Mesendoderm (in vitro differentiated cells): ENCODE results near the gene POU2AF2.
"Not testable (repeated sequence)": the region's sequence is repeated elsewhere in the genome, so short reads cannot be mapped to it uniquely, and the experiment has no call there.

ENCODE experiments used
- DNase-seq: peaks from one replicate; pipeline ENCODE4 v3.0.0; 2013
- H2AK5ac ChIP-seq: 2 replicates; pipeline ENCODE4 v1.6.1; 2013; ENCODE audit warnings: low read length, inconsistent platforms
- H2BK120ac ChIP-seq: 2 replicates; pipeline ENCODE4 v1.6.1; 2013; ENCODE audit warnings: low read depth, mild to moderate bottlenecking, low read length, moderate library complexity, mixed read lengths
- H2BK15ac ChIP-seq: replicated peaks from 2 replicates; pipeline ENCODE4 v1.6.1; 2013; ENCODE audit warnings: low read depth, mild to moderate bottlenecking, moderate library complexity
- H2BK5ac ChIP-seq: 2 replicates; pipeline ENCODE4 v1.6.1; 2013; ENCODE audit warnings: low read length, inconsistent platforms
- H3K18ac ChIP-seq: 2 replicates; pipeline ENCODE4 v1.6.1; 2013; ENCODE audit warnings: mild to moderate bottlenecking, low read length, mixed read lengths
- H3K23ac ChIP-seq: one replicate; pipeline ENCODE4 v1.6.1; 2013; ENCODE audit warnings: low read length
- H3K27ac ChIP-seq: 2 replicates; pipeline ENCODE4 v1.5.1; 2013; ENCODE audit warnings: low read depth, mild to moderate bottlenecking, inconsistent platforms, low read length, moderate library complexity
- H3K27me3 ChIP-seq: 2 replicates; pipeline ENCODE4 v1.6.1; 2013; ENCODE audit warnings: low read length, control low read depth, mild to moderate bottlenecking, inconsistent platforms; ENCODE audit not compliant: insufficient read depth, poor library complexity
- H3K36me3 ChIP-seq: 2 replicates; pipeline ENCODE4 v1.6.1; 2013; ENCODE audit warnings: low read length, inconsistent platforms; ENCODE audit not compliant: control insufficient read depth, insufficient read depth
- H3K4ac ChIP-seq: one replicate; pipeline ENCODE4 v1.6.1; 2013; ENCODE audit warnings: low read depth, mild to moderate bottlenecking, low read length, moderate library complexity
- H3K4me1 ChIP-seq: 2 replicates; pipeline ENCODE4 v1.6.1; 2013; ENCODE audit warnings: low read depth, low read length, inconsistent platforms; ENCODE audit not compliant: control insufficient read depth
- H3K4me2 ChIP-seq: 2 replicates; pipeline ENCODE4 v1.6.1; 2013; ENCODE audit warnings: low read length
- H3K4me3 ChIP-seq: 2 replicates; pipeline ENCODE4 v1.5.1; 2013; ENCODE audit warnings: mild to moderate bottlenecking, low read length
- H3K56ac ChIP-seq: one replicate; pipeline ENCODE4 v1.6.1; 2013; ENCODE audit warnings: low read length
- H3K79me1 ChIP-seq: 2 replicates; pipeline ENCODE4 v1.6.1; 2013; ENCODE audit warnings: low read length, inconsistent platforms
- H3K79me2 ChIP-seq: 2 replicates; pipeline ENCODE4 v1.6.1; 2013; ENCODE audit warnings: mild to moderate bottlenecking, low read length; ENCODE audit not compliant: control insufficient read depth, insufficient read depth
- H3K9ac ChIP-seq: 2 replicates; pipeline ENCODE4 v1.6.1; 2013; ENCODE audit warnings: low read length, inconsistent platforms
- H4K5ac ChIP-seq: one replicate; pipeline ENCODE4 v1.6.1; 2013; ENCODE audit warnings: low read length
- H4K8ac ChIP-seq: one replicate; pipeline ENCODE4 v1.6.1; 2013; ENCODE audit warnings: low read depth, mild to moderate bottlenecking, control low read depth, low read length, moderate library complexity
- WGBS: extraction: QIAGEN DNeasy Blood & Tissue Kit; methylation state at CpG from one replicate; pipeline ENCODE4 v1.1.7; 2013; ENCODE audit warnings: low lambda C conversion rate, missing lambda C conversion rate; ENCODE audit not compliant: insufficient coverage; ENCODE audit errors: extremely low coverage; 5-methylcytosine and 5-hydroxymethylcytosine counted together

The POU2AF2 gene

GRCh38 chr11:111259896-111260295, 14.4 kb downstream of the POU2AF2 start:
- no CpG with 5 or more reads among the region's 4 CpGs for WGBS
- no peak overlapping the region for H3K4me2 ChIP-seq
- DNase-seq, result no peak

GRCh38 chr11:111260811-111261210, 15.3 kb downstream of the POU2AF2 start:
- WGBS, result no CpG with 5 or more reads among the region's 4 CpGs
- Histone ChIP-seq H2BK5ac (no peak overlapping the region), H3K79me2 (no peaks in the 10 kb centered on the region)

More at GRCh38 chr11:111259896-111260295, 14.4 kb downstream of the POU2AF2 start:
- Histone ChIP-seq H3K18ac (no peak overlapping the region), H3K9ac (no peak overlapping the region), H3K23ac (no peak overlapping the region), H3K79me1 (no peaks in the 10 kb centered on the region), H3K27me3 (no peaks in the 10 kb centered on the region), H3K4me3 (no peak overlapping the region), H2BK120ac (no peak overlapping the region), H4K5ac (no peak overlapping the region), H2BK5ac (no peak overlapping the region), H3K36me3 (no peaks in the 10 kb centered on the region), H3K4ac (no peak overlapping the region), H2AK5ac (no peak overlapping the region), H3K79me2 (no peaks in the 10 kb centered on the region), H3K27ac (no peak overlapping the region), H4K8ac (no peak overlapping the region), H3K4me1 (no peaks in the 10 kb centered on the region), H2BK15ac (no peak overlapping the region), H3K56ac (no peak overlapping the region)

GRCh38 chr11:111264646-111265045, 19.1 kb downstream of the POU2AF2 start:
- no CpG with 5 or more reads among the region's 1 CpG for WGBS

More at GRCh38 chr11:111260811-111261210, 15.3 kb downstream of the POU2AF2 start:
- no peaks in the 10 kb centered on the region for H3K36me3 ChIP-seq
- no peak overlapping the region for H3K9ac ChIP-seq
- H3K23ac ChIP-seq, result no peak overlapping the region
- H3K79me1 ChIP-seq, result no peaks in the 10 kb centered on the region
- no peaks in the 10 kb centered on the region for H3K27me3 ChIP-seq
- no peak overlapping the region for H3K56ac ChIP-seq
- no peak overlapping the region for H4K5ac ChIP-seq
- no peak for DNase-seq
- H3K4me1 ChIP-seq, result no peaks in the 10 kb centered on the region
- H3K18ac ChIP-seq, result no peak overlapping the region
- H3K4me2 ChIP-seq, result no peak overlapping the region
- H4K8ac ChIP-seq, result no peak overlapping the region
- H3K4me3 ChIP-seq, result no peak overlapping the region
- H3K27ac ChIP-seq, result no peak overlapping the region
- H2BK15ac ChIP-seq, result no peak overlapping the region
- no peak overlapping the region for H2BK120ac ChIP-seq
- H2AK5ac ChIP-seq, result no peak overlapping the region
- H3K4ac ChIP-seq, result no peak overlapping the region

GRCh38 chr11:111265421-111265820, 19.9 kb downstream of the POU2AF2 start:
- Histone ChIP-seq H2BK120ac (no peak overlapping the region), H3K4ac (no peak overlapping the region), H2AK5ac (no peak overlapping the region), H3K4me1 (no peaks in the 10 kb centered on the region), H3K4me3 (no peak overlapping the region), H3K79me2 (no peaks in the 10 kb centered on the region), H3K36me3 (no peaks in the 10 kb centered on the region), H3K4me2 (no peak overlapping the region), H3K18ac (no peak overlapping the region), H4K8ac (no peak overlapping the region), H3K56ac (no peak overlapping the region), H3K27me3 (no peaks in the 10 kb centered on the region), H2BK15ac (no peak overlapping the region), H2BK5ac (no peak overlapping the region), H3K79me1 (no peaks in the 10 kb centered on the region), H3K27ac (no peak overlapping the region), H3K9ac (no peak overlapping the region), H3K23ac (no peak overlapping the region), H4K5ac (no peak overlapping the region)
- no peak for DNase-seq
- no CpG with 5 or more reads among the region's 2 CpGs for WGBS

More at GRCh38 chr11:111264646-111265045, 19.1 kb downstream of the POU2AF2 start:
- Histone ChIP-seq H3K79me1 (no peaks in the 10 kb centered on the region), H3K4me1 (no peaks in the 10 kb centered on the region), H2BK5ac (no peak overlapping the region), H4K5ac (no peak overlapping the region), H3K18ac (no peak overlapping the region), H2BK15ac (no peak overlapping the region), H3K56ac (no peak overlapping the region), H3K23ac (no peak overlapping the region), H4K8ac (no peak overlapping the region), H3K4me2 (no peak overlapping the region), H3K79me2 (no peaks in the 10 kb centered on the region), H2BK120ac (no peak overlapping the region), H3K4me3 (no peak overlapping the region), H2AK5ac (no peak overlapping the region), H3K4ac (no peak overlapping the region), H3K36me3 (no peaks in the 10 kb centered on the region), H3K27ac (no peak overlapping the region), H3K27me3 (no peaks in the 10 kb centered on the region), H3K9ac (no peak overlapping the region)
- no peak for DNase-seq

- H3K79me2 ChIP-seq, H2BK5ac ChIP-seq, H2AK5ac ChIP-seq, H3K23ac ChIP-seq, H2BK120ac ChIP-seq, H3K79me1 ChIP-seq, H3K4me2 ChIP-seq, H2BK15ac ChIP-seq, H3K4me3 ChIP-seq, H3K56ac ChIP-seq, H3K27me3 ChIP-seq, H3K27ac ChIP-seq, H4K5ac ChIP-seq, H3K9ac ChIP-seq, H3K4ac ChIP-seq, DNase-seq, H4K8ac ChIP-seq, H3K4me1 ChIP-seq, H3K36me3 ChIP-seq, H3K18ac ChIP-seq: not testable (repeated sequence)
- 100% methylated on average over 1 of the region's 4 CpGs for WGBS
These were observed 22.8 kb downstream of the POU2AF2 start for GRCh38 chr11:111268303-111268702.

GRCh38 chr11:111269146-111269868, 23.8 kb downstream of the POU2AF2 start:
- Histone ChIP-seq H2BK120ac (no peak overlapping the region), H3K23ac (no peak overlapping the region), H3K27ac (no peak overlapping the region), H3K79me2 (no peaks in the 10 kb centered on the region), H2BK5ac (no peak overlapping the region), H4K5ac (no peak overlapping the region), H3K4me1 (no peaks in the 10 kb centered on the region), H3K56ac (no peak overlapping the region), H3K9ac (no peak overlapping the region), H3K27me3 (no peaks in the 10 kb centered on the region), H3K18ac (no peak overlapping the region), H2AK5ac (no peak overlapping the region), H3K4ac (no peak overlapping the region), H3K79me1 (no peaks in the 10 kb centered on the region), H4K8ac (no peak overlapping the region), H3K4me3 (no peak overlapping the region), H3K36me3 (no peaks in the 10 kb centered on the region), H2BK15ac (no peak overlapping the region), H3K4me2 (no peak overlapping the region)
- WGBS, result no CpG with 5 or more reads among the region's 5 CpGs
- no peak for DNase-seq
